ENCODE measurements around the gene S100A7. TPM values are rescaled to one million over a fixed set of nuclear protein-coding genes. Genes with fewer than 3 reads are reported as not detected.
A peak's percentile ranks its signal among the peaks of the same experiment; 100 is the strongest.

The S100A7 gene
- polyA plus RNA-seq, 3 donors = not detected

DNA sequence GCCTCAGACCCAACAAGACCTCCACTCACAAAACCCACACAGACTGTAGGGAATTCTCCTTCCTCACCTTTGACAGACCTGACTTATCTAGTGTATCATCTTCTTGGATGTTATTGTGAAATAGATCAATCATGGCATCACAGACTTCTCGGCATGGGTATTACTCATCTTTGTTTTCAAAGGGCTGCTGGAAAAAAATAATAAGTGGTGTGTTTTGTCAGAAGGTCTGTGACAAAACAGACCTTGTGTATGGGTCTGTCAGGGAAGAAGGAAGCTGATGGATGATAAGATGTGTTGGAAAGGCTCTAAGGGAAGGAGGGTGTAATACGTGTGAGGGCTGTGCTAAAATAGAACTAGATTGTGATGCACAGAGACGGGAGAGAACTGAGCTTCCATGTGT lies 13.9 kb upstream of the S100A7 start:
- DNase-seq = no peak
- Histone ChIP-seq H3K4me3 (replicated peaks in 1 of 3; ENCODE audit: low read depth in 2 of 3, low read length in 3 of 3) (no peak overlapping the region), H3K27ac (ENCODE audit: low read depth in 1 of 2, low read length in 2 of 2) (no peak overlapping the region), H3K9ac (ENCODE audit: insufficient read depth, low read length, poor library complexity, severe bottlenecking) (no peak overlapping the region), H4K20me1 (ENCODE audit: insufficient read depth, low read length) (no peaks in the 10 kb centered on the region), H2AFZ (ENCODE audit: insufficient read depth, low read depth, low read length, poor library complexity, severe bottlenecking) (no peak overlapping the region), H3K79me2 (ENCODE audit: insufficient read depth, low read length) (no peaks in the 10 kb centered on the region), H3K36me3 (replicated peaks in 1 of 2; ENCODE audit: control insufficient read depth in 1 of 2, insufficient read depth in 2 of 2, low read length in 2 of 2) (no peaks in the 10 kb centered on the region), H3K4me1 (ENCODE audit: control insufficient read depth in 1 of 2, insufficient read depth in 2 of 2, low read length in 2 of 2) (peaks cover 0 to 9% of the 10 kb centered on the region in 2 donors), H3K9me3 (replicated peaks in 1 of 2; ENCODE audit: control insufficient read depth in 1 of 2, insufficient read depth in 1 of 2, low read length in 2 of 2) (peaks cover 26 to 32% of the 10 kb centered on the region in 2 donors), H3K4me2 (replicated peaks; ENCODE audit: extremely low read depth, low read length, poor library complexity, severe bottlenecking) (no peak overlapping the region), H3K27me3 (ENCODE audit: control insufficient read depth in 2 of 2, insufficient read depth in 2 of 2, low read length in 2 of 2) (peaks cover 0 to 5% of the 10 kb centered on the region in 2 donors)
- TF ChIP-seq, protein P1, sequence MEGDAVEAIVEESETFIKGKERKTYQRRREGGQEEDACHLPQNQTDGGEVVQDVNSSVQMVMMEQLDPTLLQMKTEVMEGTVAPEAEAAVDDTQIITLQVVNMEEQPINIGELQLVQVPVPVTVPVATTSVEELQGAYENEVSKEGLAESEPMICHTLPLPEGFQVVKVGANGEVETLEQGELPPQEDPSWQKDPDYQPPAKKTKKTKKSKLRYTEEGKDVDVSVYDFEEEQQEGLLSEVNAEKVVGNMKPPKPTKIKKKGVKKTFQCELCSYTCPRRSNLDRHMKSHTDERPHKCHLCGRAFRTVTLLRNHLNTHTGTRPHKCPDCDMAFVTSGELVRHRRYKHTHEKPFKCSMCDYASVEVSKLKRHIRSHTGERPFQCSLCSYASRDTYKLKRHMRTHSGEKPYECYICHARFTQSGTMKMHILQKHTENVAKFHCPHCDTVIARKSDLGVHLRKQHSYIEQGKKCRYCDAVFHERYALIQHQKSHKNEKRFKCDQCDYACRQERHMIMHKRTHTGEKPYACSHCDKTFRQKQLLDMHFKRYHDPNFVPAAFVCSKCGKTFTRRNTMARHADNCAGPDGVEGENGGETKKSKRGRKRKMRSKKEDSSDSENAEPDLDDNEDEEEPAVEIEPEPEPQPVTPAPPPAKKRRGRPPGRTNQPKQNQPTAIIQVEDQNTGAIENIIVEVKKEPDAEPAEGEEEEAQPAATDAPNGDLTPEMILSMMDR (IDR thresholded peaks at IDR 0.05) = no peak
- Mint-ChIP-seq H3K9me3 (peaks cover 15 to 36% (median 31%) of the 10 kb centered on the region in 7 donors), H3K4me1 (peaks cover 7% of the 10 kb centered on the region), H3K27ac (no peak overlapping the region), H3K4me3 (no peak overlapping the region), H3K36me3 (peaks cover 0 to 5% of the 10 kb centered on the region in 2 donors), H3K27me3 (ENCODE audit: low read depth in 3 of 3) (peaks cover 7 to 20% (median 10%) of the 10 kb centered on the region in 3 donors)
- 93% methylated on average over 3 of the region's 3 CpGs for WGBS (ENCODE audit: insufficient coverage)
- intact Hi-C loops (cut with micrococcal nuclease) = no loop called here

DNA sequence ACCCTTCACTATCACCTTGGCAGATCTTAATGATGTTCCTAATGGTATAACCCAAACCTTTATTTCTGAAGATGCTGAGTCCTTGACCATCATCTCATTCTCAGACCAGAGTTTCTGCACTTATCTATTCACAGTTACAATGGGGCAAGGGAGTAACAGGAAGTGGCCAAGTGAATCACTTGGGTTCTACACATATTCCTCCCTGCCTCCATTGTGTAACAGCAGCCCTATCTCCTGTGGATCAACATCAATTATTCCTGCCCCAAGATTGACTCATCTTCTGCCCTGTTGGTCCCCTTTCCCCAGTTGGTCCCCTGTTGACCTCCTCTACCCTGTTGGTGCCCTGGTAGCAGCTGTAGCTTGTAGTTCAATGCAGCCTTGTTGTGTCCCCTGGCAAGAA lies 10.3 kb upstream of the S100A7 start:
- Mint-ChIP-seq H3K36me3 (peaks cover 0 to 5% of the 10 kb centered on the region in 2 donors), H3K27me3 (ENCODE audit: low read depth in 3 of 3) (peaks cover 4 to 15% (median 6%) of the 10 kb centered on the region in 3 donors), H3K4me3 (no peak overlapping the region), H3K9me3 (peaks cover 15 to 40% (median 31%) of the 10 kb centered on the region in 7 donors), H3K27ac (no peak overlapping the region), H3K4me1 (peaks cover 9% of the 10 kb centered on the region)
- H3K4me2 ChIP-seq (replicated peaks; ENCODE audit: extremely low read depth, low read length, poor library complexity, severe bottlenecking) = no peak overlapping the region
- H3K9ac ChIP-seq (ENCODE audit: insufficient read depth, low read length, poor library complexity, severe bottlenecking) = no peak overlapping the region
- H3K4me1 ChIP-seq (ENCODE audit: control insufficient read depth in 1 of 2, insufficient read depth in 2 of 2, low read length in 2 of 2) = peaks cover 0 to 9% of the 10 kb centered on the region in 2 donors
- intact Hi-C loops (cut with micrococcal nuclease) = no loop called here
- no peaks in the 10 kb centered on the region for H3K79me2 ChIP-seq (ENCODE audit: insufficient read depth, low read length)
- no peaks in the 10 kb centered on the region for H3K27me3 ChIP-seq (ENCODE audit: control insufficient read depth in 2 of 2, insufficient read depth in 2 of 2, low read length in 2 of 2)
- peak; percentile 13 to 41 (median 13) for DNase-seq
- no peak overlapping the region for H3K27ac ChIP-seq (ENCODE audit: low read depth in 1 of 2, low read length in 2 of 2)
- no peak overlapping the region for H3K4me3 ChIP-seq (replicated peaks in 1 of 3; ENCODE audit: low read depth in 2 of 3, low read length in 3 of 3)
- H4K20me1 ChIP-seq (ENCODE audit: insufficient read depth, low read length) = no peaks in the 10 kb centered on the region
- no peaks in the 10 kb centered on the region for H3K36me3 ChIP-seq (replicated peaks in 1 of 2; ENCODE audit: control insufficient read depth in 1 of 2, insufficient read depth in 2 of 2, low read length in 2 of 2)
- TF ChIP-seq, protein P1 (IDR thresholded peaks at IDR 0.05) = no peak
- H2AFZ ChIP-seq (ENCODE audit: insufficient read depth, low read depth, low read length, poor library complexity, severe bottlenecking) = no peak overlapping the region
- peaks cover 26 to 32% of the 10 kb centered on the region in 2 donors for H3K9me3 ChIP-seq (replicated peaks in 1 of 2; ENCODE audit: control insufficient read depth in 1 of 2, insufficient read depth in 1 of 2, low read length in 2 of 2)

All from CD14-positive monocyte (primary cell).